RCC 7860 (cell line): ENCODE results near the gene RHOV.
A peak's percentile ranks its signal among the peaks of the same experiment; 100 is the strongest.
"Not testable (repeated sequence)": the region's sequence is repeated elsewhere in the genome, so short reads cannot be mapped to it uniquely, and the experiment has no call there.

Experiments
- DNase-seq: peaks from one replicate; pipeline ENCODE4 v3.0.0-alpha.2; 2015; ENCODE audit warnings: low spot score
- FAIRE-seq: peaks from 2 replicates; lab custom pipeline; 2012; peaks lifted over from hg19 to GRCh38; lab: Jason Lieb, UNC

RHOV gene

DNA sequence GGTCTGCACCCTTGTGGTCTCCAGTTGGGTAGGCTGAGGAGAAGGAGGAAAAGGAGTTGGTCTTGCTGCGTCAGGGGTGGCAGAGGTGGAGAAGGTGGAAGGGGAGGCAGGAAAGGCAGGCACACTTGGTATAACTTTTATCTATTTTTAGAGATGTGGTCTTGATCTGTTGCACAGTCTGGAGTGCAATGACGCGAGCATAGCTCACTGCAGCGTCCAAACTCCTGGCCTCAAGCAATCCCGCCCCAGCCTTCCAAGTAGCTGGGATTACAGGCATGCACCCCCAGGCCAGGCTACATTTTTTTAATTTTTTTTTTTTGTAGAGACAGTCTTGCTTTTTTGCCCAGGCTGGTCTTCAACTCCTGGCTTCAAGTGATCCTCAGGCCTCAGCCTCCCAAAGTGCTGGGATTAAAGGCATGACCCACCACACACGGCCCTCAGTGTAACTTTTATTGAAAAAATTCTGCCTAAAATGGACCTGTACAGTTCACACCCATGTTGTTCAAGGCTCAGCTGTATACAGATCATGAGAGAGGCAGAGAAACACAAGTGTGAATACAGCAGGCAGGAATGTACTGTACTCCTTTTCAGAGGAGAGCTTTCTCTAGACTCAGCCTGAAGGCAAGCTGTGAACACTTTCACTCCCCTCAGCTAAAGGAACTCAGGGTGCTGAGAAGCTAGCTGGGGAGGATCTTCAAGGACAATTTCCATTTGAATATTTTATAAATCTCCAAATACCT lies 2.1 kb upstream of the RHOV start:
- FAIRE-seq (no peak), DNase-seq (no peak)

DNA sequence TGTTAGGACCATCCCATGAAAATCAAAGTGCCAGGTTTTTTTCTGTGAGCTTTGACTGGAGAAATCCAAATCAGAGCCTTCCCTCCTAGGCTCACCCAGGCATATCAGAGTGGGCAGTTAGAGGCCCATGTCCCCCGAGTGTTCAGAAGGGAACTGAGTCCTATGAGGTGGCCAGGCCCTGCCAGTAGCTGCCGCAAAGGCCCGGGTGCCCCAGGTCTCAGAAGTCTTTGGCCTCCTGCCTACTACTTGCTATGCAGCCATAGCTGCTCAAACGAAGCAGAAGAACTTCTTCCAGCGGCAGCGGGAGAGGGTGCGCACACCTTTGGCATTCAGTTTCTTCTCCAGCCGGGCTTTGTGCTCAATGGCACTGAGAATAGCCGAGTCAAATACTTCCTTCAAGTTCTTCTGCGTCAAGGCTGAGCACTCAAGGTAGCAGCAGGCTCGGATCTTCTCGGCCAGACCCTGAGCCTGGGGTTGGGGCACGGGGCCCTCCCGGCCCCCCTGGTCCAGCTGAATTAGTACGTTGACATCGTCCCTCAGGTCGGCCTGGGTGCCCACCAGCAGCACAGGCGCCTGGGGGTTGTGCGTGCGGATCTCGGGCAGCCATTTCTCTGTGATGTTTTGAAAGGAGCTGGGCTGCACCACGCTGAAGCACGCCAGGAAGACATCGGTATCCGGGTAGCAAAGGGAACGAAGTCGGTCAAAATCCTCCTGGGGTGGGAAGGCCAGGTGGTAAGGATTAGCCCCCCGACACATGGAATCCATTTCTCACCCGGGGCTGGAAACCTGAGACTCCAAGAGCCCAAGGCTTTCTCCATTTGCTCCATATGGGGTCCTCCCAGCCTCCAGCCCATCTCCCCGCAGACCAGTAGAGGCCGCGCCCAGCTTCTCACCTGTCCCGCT lies 992 bp downstream of the RHOV start:
- FAIRE-seq, result no peak
- DNase-seq, result no peak

DNA sequence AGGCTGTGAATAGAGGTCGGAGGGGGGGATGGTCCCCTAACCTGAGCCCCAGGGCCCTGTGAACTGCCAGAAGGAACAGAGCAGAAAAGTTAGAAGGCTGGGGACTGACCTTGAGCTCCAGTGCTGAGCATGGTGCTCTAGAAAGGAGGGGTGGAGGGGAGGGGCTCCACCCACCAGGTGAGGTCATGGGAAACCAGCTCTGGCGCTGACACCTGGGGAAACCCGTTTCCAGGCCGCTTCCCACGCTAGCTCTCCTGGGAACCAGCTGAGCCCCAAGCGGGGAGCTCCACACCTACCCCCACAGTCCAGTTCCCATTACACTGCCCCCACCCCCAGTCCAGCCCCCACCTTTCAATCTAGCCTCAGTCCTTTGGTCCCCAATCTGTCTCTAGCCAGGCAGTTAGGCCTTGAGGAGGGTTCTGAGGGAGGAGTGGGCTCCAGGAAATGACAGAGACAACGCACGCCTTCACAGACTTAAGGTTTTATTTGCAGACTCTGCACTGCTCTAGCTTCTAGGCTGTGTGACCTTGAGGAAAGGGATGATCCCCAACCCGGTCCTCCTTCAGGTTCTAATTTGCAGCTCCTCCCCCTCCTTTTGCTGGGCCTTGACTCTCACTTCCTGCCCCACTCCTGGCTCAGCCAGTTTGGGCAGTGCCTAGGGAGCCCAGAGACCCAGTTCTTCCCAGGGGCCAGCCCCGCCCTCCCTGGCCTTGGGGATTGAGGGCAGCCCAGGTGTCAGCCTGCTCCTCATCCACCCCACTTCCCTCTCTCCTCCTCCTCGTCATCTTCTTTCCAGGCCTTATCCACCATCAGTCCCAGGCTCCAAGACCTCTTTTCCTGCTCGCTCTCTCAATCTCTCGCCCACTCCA lies 2.1 kb downstream of the RHOV start:
- DNase-seq (no peak), FAIRE-seq (no peak)

DNA sequence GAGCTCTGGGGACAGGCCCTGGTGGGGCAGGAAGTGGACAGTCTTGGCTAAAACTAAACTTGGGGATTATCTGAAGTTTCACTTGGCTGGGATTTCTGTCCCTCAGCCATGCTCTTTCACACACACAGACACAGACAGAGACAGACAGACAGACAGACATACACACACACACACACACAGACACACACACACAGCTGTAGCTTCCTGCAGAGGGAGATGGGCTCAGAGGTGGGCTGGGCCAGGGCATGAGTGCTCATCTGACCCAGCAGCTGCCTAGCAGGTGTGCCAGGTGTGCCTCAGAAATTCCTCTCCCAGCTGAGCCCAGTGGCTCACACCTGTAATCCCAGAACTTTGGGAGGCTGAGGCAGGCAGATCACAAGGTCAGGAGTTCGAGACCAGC lies 3.3 kb downstream of the RHOV start:
- FAIRE-seq, result no peak
- no peak for DNase-seq

DNA sequence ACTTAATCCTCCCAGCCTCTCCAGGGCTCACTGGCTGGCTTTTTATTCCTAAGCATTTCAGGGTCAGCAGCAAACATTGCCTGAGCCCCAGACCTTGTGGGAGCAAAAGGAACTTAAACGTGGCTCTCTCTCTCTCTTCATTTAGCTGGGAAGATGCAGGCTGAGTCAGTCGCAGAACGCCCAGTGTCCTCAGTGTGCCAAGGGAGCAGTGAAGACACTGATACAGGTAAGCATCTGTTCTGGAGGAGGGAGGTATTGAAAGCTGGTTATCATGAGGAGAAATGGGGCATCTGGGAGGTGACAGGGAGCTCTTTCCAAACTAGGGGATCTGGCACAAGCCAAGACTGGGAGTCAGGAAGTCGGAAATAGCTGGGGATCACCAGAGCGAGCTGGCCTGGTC lies 4.3 kb downstream of the RHOV start:
- no peak for FAIRE-seq
- no peak for DNase-seq

DNA sequence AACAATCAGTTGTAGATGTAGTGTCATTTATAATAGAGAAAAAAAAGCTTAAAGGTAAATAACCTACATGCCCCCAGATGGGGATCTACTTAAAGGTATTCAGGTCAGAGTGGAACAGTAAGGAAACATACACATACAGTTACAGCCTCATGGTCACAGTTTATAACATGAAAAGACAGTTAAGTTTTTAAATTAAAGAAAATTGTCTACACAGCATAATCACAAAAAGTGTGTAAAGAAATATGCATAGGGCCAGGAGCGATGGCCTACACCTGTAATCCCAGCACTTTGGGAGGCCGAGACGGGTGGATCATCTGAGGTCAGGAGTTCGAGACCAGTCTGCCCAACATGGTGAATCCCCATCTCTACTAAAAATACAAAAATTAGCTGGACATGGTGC lies 6.8 kb downstream of the RHOV start:
- FAIRE-seq (no peak), DNase-seq (no peak)

DNA sequence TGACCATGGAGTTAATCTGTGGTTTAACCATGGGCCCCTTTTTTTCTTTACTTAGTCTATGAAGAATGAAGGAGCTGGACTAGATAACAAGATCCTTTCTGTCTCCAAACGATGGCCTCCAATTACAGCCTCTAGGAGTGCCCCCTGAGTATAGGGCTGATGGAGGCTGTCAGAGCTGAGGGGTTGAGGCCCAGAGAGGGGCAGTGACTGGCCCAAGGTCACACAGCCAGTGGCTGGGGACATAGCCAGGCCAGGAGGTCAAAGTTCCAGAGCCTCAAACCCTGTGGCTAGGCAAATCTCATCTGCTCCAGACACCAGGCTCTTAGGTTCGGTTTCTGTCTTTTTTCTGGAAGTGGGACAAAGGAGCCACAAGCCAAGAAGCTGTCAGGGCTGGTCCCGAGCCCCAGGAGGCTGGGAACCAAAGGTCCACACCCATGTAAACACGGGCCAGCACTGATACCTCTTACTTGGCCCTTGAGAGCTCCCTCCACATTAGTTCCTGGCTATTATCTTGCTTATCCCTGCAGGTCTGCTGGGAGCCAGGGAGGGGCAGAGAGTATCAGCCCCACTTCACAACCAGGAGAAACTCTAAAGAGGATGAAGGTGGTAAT lies 10.3 kb downstream of the RHOV start:
- no peak for FAIRE-seq
- no peak for DNase-seq

DNA sequence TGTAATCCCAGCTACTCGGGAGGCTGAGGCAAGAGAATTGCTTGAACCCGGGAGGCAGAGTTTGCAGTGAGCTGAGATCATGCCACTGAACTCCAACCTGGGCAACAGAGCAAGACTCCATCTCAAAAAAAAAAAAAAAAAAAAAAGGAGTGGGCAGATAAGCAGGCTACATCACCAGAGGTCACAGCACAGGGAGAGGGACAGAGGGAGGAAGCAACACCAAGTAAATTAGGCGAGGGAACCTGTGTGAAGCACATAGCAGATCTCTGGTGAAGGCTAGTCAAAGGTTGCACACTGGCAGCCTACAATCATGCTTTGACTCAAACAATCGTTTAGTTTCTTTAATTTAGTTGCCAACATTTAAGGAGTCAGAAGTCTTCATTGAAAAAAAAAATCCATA lies 12.9 kb downstream of the RHOV start:
- not testable (repeated sequence) for DNase-seq, FAIRE-seq

DNA sequence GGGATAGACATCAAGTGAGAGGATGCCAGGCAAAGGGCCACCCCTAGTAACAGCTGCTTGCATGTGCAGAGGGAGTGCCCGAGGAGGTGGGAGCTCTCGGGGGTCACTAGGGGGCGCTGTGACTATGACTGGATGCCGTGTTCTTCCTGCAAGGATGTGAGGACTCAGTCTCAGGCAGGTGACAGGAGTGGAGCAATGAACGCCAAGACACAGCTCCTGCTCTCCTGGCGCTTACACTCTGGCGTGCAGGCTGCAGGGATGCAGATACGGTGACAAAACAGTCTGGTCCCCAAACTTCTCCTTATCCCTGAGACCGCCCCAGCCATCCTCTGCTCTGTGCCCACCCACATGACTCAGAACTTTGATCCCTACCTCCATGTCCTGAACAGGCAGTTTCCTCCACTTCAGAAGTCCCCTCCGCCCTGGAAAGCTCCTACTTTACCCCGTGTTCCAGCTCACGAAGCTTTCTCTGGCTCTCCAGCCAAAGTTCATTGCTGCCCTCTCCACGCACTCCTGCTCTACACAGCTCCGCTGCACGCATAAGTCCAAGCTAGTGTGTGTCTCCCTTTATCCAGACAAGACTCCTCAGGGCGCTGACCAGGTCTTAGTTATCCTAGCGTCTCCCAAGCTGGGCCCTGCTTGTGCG lies 14.7 kb downstream of the RHOV start:
- no peak for FAIRE-seq
- peak; percentile 58 for DNase-seq

DNA sequence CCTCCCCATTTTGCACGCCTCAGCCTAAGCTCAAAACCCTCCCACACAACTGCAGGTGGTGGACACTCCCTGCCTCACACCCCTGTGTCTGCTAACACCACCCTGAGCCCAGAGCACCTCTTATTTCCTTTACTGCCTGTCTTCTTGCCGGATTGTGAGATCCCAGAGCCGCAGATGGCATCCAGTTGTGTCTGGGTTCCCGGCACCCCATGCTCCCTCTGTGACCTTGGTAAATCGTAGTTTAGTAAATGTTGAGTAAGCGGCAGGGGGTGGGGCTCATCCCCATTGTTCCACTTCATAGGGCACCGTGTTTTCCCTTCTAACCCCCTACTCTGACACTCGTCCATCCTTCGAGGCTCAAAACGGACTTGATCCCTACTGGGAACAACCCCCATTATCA lies 15.3 kb downstream of the RHOV start:
- DNase-seq (no peak), FAIRE-seq (no peak)

DNA sequence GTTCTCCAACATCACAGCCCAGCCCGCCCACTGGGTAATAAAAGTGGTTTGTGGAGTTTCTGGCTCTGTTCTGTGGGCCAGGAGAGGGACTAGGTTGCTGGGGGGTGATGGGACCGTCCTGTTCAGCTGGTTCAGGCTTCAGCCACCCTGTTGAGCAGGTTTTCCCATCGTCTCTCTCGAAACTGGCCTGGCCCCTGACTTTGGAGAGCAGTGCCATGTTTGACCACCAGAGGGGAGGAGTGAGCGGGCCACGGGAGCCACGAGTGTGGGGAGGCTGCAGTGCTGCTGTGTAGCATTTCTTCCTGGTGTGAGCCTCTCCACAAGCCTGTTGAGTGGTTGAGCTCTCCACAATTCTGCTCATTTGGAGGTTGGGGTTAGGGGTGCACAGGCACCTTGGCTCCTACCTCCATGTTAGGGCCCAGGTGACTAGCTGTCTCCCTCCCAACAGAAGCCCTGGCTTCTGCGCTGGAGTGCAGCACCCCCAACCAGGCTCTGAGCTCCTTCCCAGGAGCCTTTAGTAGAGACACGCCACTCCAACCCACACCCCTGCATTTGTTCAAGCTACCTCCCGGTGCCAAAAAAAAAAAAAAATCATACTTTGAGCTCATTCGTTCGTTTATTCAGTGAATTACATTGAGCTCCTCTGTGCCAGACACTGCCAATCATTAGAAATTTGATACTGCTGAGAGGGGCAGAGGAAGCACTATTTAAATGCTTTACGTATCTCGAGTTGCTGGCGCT lies 16.3 kb downstream of the RHOV start:
- peak; percentile 39 for DNase-seq
- no peak for FAIRE-seq

DNA sequence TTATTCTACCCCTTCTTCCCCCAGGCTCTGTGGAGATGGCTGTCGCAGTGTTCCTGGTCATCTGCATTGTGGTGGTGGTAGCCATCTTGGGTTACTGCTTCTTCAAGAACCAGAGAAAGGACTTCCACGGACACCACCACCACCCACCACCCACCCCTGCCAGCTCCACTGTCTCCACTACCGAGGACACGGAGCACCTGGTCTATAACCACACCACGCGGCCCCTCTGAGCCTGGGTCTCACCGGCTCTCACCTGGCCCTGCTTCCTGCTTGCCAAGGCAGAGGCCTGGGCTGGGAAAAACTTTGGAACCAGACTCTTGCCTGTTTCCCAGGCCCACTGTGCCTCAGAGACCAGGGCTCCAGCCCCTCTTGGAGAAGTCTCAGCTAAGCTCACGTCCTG lies 17.3 kb downstream of the RHOV start:
- no peak for DNase-seq
- FAIRE-seq, result no peak

DNA sequence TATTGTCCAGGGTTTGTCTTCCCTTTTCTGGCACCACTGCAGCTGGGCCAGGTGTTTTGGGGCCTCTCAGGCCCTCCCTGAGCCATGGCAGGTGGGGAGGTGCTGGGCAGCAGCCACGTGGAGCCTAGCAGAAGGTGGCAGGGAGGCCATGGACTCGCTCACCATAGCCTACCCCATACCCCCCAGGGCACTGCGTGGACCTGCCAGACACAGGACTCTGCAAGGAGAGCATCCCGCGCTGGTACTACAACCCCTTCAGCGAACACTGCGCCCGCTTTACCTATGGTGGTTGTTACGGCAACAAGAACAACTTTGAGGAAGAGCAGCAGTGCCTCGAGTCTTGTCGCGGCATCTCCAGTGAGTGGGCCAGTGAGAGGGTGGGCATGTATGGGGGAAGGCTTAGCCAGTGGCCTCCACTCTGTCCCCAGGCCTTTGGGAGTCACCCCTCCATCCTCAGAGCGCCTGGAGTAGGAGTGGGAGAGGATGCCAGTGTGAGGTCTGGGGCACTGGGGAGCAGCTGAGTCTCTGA lies 18.3 kb downstream of the RHOV start:
- FAIRE-seq (no peak), DNase-seq (no peak)

DNA sequence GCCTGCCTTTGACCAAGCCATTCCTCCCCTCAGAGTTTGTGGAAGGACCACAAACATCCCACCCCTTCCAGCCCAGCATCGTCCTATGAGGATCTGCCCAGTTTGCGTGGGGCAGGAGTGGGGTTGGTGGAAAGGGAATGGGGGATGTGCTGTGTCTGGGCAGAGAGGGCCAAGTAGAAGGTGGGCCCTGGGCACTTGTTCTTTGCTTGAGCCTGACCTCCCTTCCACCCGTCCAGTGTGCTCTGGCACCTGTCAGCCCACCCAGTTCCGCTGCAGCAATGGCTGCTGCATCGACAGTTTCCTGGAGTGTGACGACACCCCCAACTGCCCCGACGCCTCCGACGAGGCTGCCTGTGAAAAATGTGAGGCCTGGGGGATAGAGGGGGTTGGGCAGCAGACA lies 19.9 kb downstream of the RHOV start:
- no peak for FAIRE-seq
- no peak for DNase-seq

DNA sequence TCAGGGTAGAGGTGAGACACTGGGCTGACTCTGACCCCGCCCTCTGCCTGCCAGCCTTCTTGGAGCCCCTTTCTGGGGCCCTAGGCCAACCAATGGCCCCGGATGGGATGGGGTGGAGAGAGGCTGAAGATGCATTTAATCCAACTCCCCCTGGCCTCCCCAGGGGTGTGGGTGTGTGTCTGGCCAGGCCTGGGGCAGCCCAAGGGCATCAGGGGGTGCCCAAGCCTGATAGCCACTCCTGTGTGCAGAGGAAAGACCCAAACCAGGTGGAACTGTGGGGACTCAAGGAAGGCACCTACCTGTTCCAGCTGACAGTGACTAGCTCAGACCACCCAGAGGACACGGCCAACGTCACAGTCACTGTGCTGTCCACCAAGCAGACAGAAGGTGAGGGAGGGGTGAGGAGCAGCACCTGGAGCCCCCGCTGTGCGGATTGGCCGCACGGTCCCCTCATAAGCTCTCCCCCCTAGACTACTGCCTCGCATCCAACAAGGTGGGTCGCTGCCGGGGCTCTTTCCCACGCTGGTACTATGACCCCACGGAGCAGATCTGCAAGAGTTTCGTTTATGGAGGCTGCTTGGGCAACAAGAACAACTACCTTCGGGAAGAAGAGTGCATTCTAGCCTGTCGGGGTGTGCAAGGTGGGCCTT lies 20.7 kb downstream of the RHOV start:
- no peak for FAIRE-seq
- DNase-seq, result no peak

DNA sequence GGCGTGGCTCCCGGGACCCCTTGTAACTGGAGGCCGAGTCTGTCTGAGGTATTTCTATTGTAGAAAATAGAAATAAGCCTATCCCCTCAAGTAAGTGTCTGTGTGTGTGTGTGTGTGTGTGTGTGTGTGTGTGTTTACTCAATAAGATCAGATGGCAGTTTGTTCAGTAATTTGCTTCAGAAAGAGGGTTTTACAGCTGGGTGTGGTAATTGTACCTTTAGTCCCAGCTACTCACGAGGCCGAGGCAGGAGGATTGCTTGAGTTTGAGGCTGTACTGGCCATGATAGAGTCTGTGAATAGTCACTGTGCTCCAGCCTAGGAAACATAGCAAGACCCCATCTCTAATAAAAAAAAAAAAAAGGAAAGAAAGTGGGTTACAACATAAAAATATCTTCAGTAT lies 21.5 kb downstream of the RHOV start:
- FAIRE-seq (no peak), DNase-seq (no peak)

DNA sequence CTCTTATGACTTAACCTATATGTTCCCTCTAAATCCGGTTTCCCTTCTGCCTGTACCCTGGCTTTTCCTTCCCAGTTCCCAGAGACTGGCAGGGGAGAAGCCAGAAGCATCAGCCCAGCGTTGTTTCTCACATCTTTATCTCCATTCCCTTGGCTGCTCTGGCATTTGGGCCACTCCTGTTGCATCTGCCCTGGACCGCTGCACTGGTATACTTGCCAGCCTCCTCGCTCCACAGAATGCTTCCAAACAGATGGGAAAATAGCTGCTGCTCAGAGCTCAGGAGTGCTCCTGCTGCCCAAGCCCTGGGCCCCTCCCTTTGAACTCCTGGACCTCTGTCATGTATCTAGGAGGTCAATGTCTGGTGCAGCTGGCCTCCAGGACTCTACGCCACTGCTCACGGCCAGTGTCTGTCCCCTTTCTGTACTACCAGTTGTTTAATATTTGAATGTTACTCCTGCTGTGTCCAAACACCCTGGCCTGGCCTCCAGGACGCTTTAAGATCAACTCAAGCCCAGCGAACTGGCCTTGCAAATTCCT lies 23.4 kb downstream of the RHOV start:
- FAIRE-seq, result no peak
- DNase-seq, result no peak

DNA sequence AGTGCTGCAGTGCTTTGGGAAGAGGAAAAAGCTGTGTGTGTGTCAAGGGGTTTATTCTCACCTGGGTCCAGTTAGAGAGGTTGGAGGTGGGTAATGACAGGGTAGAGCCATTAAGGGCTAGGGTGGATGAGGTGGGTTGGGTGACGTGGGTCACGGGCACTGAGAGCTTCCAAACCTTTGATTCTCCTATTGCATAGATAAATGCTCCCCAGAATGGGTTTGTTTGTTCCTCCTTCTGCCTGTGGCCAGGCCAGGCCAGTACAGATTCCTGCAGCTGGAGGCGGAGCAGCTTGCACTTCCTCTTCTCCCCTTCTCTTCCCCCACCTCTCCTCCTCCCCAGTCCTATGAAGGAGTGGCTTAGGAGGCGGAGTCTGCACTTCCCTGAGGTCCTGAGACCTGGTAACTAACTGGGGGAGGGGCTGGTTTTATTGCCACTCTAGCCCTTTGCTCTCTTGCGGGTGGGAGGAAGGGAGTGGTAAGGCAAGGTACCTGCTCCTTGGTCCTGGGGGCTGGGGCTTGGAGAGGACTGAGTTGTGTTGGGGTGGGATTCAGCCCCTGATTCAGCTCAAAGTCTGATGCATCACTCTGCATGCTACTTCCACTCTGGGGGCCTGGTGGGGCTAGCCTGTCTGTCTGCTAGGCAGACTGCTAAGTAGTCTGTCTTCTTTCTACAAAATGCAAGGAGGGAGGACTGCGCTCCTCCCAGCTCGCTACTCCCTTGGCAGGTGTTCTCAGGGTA lies 26.6 kb downstream of the RHOV start:
- no peak for FAIRE-seq
- no peak for DNase-seq
